ENCODE results near the gene LLGL1. TPM values are rescaled to one million over a fixed set of nuclear protein-coding genes. Genes with fewer than 3 reads are reported as not detected.
"Not testable (repeated sequence)": the region's sequence is repeated elsewhere in the genome, so short reads cannot be mapped to it uniquely, and the experiment has no call there.

The LLGL1 gene
- total RNA-seq, 1 donor from 2014 or later: 43.5 TPM

DNA sequence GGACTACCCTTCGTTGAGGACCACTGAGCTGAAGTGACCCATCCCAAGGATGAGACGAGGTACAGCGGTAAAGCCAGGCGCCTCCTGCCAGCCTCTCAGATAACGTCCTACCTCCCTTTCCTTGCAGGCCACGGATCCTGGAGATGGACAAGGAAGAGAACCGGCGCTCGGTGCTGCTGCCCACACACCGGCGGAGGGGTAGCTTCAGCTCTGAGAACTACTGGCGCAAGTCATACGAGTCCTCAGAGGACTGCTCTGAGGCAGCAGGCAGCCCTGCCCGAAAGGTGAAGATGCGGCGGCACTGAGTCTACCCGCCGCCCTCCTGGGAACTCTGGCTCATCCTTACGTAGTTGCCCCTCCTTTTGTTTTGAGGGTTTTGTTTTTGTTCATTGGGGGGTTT lies 17.3 kb upstream of the LLGL1 start:
- H3K36me3 ChIP-seq (ENCODE audit: insufficient read depth, low read length): peaks cover 35% of the 10 kb centered on the region
- H4K20me1 ChIP-seq (ENCODE audit: insufficient read depth, low read length): peaks cover 63% of the 10 kb centered on the region

DNA sequence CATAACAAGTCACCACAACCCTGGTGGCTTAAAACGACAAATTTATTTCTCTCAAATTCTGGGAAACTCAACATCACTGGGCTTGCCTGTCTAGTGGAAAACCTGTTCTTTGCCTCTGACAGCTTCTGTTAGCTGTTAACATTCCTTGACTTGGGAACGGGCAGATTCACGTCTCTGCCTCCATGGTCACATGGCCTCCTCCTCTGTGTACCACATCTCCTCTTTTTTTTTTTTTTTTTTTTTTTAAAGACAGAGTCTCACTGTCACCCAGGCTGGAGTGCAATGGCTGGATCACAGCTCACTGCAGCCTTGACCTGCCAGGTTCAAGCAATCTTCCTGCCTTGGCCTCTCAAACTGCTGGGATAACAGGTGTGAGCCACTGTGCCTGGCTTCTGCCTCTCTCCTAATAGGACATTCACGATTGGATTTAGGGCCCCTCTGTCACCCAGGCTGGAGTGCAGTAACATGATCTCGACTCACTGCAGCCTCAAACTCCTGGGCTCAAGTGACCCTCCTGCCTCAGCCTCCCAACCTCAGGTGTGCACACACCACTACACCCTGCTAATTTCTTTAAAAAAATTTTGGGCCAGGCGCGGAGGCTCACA lies 11.7 kb upstream of the LLGL1 start:
- peaks cover 4% of the 10 kb centered on the region for H3K36me3 Mint-ChIP-seq (ENCODE audit: low read depth, unreplicated experiment)
- no peak for FAIRE-seq
- TF ChIP-seq, protein P1, sequence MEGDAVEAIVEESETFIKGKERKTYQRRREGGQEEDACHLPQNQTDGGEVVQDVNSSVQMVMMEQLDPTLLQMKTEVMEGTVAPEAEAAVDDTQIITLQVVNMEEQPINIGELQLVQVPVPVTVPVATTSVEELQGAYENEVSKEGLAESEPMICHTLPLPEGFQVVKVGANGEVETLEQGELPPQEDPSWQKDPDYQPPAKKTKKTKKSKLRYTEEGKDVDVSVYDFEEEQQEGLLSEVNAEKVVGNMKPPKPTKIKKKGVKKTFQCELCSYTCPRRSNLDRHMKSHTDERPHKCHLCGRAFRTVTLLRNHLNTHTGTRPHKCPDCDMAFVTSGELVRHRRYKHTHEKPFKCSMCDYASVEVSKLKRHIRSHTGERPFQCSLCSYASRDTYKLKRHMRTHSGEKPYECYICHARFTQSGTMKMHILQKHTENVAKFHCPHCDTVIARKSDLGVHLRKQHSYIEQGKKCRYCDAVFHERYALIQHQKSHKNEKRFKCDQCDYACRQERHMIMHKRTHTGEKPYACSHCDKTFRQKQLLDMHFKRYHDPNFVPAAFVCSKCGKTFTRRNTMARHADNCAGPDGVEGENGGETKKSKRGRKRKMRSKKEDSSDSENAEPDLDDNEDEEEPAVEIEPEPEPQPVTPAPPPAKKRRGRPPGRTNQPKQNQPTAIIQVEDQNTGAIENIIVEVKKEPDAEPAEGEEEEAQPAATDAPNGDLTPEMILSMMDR (IDR thresholded peaks at IDR 0.05; ENCODE audit: insufficient read depth, low read depth, low read length): no peak
- TF ChIP-seq EZH2 (IDR thresholded peaks at IDR 0.05; ENCODE audit: insufficient read depth, low read length): no peak
- H3K4me3 Mint-ChIP-seq (ENCODE audit: unreplicated experiment): no peak overlapping the region
- no peak overlapping the region for H2AFZ ChIP-seq (ENCODE audit: low read depth, low read length)
- peaks cover 11% of the 10 kb centered on the region for H4K20me1 ChIP-seq (ENCODE audit: insufficient read depth, low read length)
- H3K9ac ChIP-seq (ENCODE audit: low read length): no peak overlapping the region
- no peak overlapping the region for H3K27ac Mint-ChIP-seq (ENCODE audit: unreplicated experiment)
- H3K9me3 Mint-ChIP-seq (ENCODE audit: unreplicated experiment): no peaks in the 10 kb centered on the region
- H3K4me1 Mint-ChIP-seq (ENCODE audit: low read depth, unreplicated experiment): peaks cover 2% of the 10 kb centered on the region
- no peaks in the 10 kb centered on the region for H3K9me3 ChIP-seq (ENCODE audit: insufficient read depth, low read depth, low read length)
- no peaks in the 10 kb centered on the region for H3K27me3 Mint-ChIP-seq (ENCODE audit: low read depth, unreplicated experiment)
- H3K4me3 ChIP-seq (ENCODE audit: insufficient read depth, low read depth, low read length): no peak overlapping the region
- H3K4me1 ChIP-seq (ENCODE audit: insufficient read depth, low read length): peaks cover 3% of the 10 kb centered on the region
- H3K4me2 ChIP-seq (ENCODE audit: low read length): no peak overlapping the region
- peaks cover 11% of the 10 kb centered on the region for H3K36me3 ChIP-seq (ENCODE audit: insufficient read depth, low read length)
- H3K27me3 ChIP-seq (ENCODE audit: insufficient read depth, low read length): no peaks in the 10 kb centered on the region
- no peak for DNase-seq (ENCODE audit: low read depth)
- H3K79me2 ChIP-seq (ENCODE audit: insufficient read depth, low read length): no peaks in the 10 kb centered on the region
- H3K27ac ChIP-seq (ENCODE audit: low read depth, low read length): no peak overlapping the region

More for the DNA sequence above, 17.3 kb upstream of the LLGL1 start:
- Mint-ChIP-seq H3K4me1 (ENCODE audit: low read depth, unreplicated experiment) (no peaks in the 10 kb centered on the region), H3K36me3 (ENCODE audit: low read depth, unreplicated experiment) (peaks cover 16% of the 10 kb centered on the region), H3K9me3 (ENCODE audit: unreplicated experiment) (no peaks in the 10 kb centered on the region), H3K27ac (ENCODE audit: unreplicated experiment) (no peak overlapping the region), H3K27me3 (ENCODE audit: low read depth, unreplicated experiment) (no peaks in the 10 kb centered on the region), H3K4me3 (ENCODE audit: unreplicated experiment) (no peak overlapping the region)
- no peak overlapping the region for H3K4me3 ChIP-seq (ENCODE audit: insufficient read depth, low read depth, low read length)
- no peaks in the 10 kb centered on the region for H3K4me1 ChIP-seq (ENCODE audit: insufficient read depth, low read length)
- no peaks in the 10 kb centered on the region for H3K27me3 ChIP-seq (ENCODE audit: insufficient read depth, low read length)
- DNase-seq (ENCODE audit: low read depth) (no peak), FAIRE-seq (no peak)
- no peak overlapping the region for H3K4me2 ChIP-seq (ENCODE audit: low read length)
- TF ChIP-seq, protein P1 (IDR thresholded peaks at IDR 0.05; ENCODE audit: insufficient read depth, low read depth, low read length): no peak
- TF ChIP-seq EZH2 (IDR thresholded peaks at IDR 0.05; ENCODE audit: insufficient read depth, low read length): no peak
- H3K9me3 ChIP-seq (ENCODE audit: insufficient read depth, low read depth, low read length): no peaks in the 10 kb centered on the region
- H2AFZ ChIP-seq (ENCODE audit: low read depth, low read length): no peak overlapping the region
- peaks cover 38% of the 10 kb centered on the region for H3K79me2 ChIP-seq (ENCODE audit: insufficient read depth, low read length)
- H3K27ac ChIP-seq (ENCODE audit: low read depth, low read length): no peak overlapping the region
- no peak overlapping the region for H3K9ac ChIP-seq (ENCODE audit: low read length)

DNA sequence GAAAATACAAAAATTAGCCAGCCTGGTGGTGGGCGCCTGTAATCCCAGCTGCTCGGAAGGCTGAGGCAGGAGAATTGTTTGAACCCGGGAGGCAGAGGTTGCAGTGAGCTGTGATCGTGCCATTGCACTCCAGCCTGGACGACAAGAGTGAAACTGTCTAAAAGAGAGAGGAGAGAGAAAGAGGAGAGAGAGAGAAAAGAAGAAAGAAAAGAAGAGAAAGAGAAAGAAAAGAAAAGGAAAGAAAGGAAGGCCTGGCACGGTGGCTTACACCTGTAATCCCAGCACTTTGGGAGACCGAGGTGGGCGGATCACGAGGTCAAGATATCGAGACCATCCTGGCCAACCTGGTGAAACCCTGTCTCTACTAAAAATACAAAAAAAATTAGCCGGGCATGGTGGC lies 8.5 kb upstream of the LLGL1 start:
- H3K36me3 Mint-ChIP-seq (ENCODE audit: low read depth, unreplicated experiment); H3K36me3 ChIP-seq (ENCODE audit: insufficient read depth, low read length); H3K27me3 ChIP-seq (ENCODE audit: insufficient read depth, low read length); H3K27me3 Mint-ChIP-seq (ENCODE audit: low read depth, unreplicated experiment); H3K79me2 ChIP-seq (ENCODE audit: insufficient read depth, low read length); H3K4me3 ChIP-seq (ENCODE audit: insufficient read depth, low read depth, low read length); H3K9me3 Mint-ChIP-seq (ENCODE audit: unreplicated experiment); H3K4me1 Mint-ChIP-seq (ENCODE audit: low read depth, unreplicated experiment); H3K4me3 Mint-ChIP-seq (ENCODE audit: unreplicated experiment); H3K4me2 ChIP-seq (ENCODE audit: low read length); H3K9ac ChIP-seq (ENCODE audit: low read length); H3K27ac ChIP-seq (ENCODE audit: low read depth, low read length); DNase-seq (ENCODE audit: low read depth); H3K9me3 ChIP-seq (ENCODE audit: insufficient read depth, low read depth, low read length); H4K20me1 ChIP-seq (ENCODE audit: insufficient read depth, low read length); H2AFZ ChIP-seq (ENCODE audit: low read depth, low read length); FAIRE-seq: not testable (repeated sequence)
- peak overlapping the region; percentile 41 for H3K27ac Mint-ChIP-seq (ENCODE audit: unreplicated experiment)
- H3K4me1 ChIP-seq (ENCODE audit: insufficient read depth, low read length): peaks cover 17% of the 10 kb centered on the region

All from astrocyte (in vitro differentiated cells and primary cell).